Umbilical cord (tissue), 1 donor: ENCODE measurements around the gene EFNB3. TPM values are rescaled to one million over a fixed set of nuclear protein-coding genes. Genes with fewer than 3 reads are reported as not detected.

ENCODE experiments used
- total RNA-seq: library from RNA; depleted of rRNA; stranded (reverse); fragments of >200 nt; gene quantifications from one replicate; pipeline ENCODE4 v1.2.3, GENCODE V29; 2014; ENCODE audit warnings: low replicate concordance; ENCODE audit not compliant: insufficient read depth

Gene EFNB3
- total RNA-seq, 1 donor from 2014 or later: 1.9 TPM

Other genes with a start within 250 kb of the EFNB3 start
- gene ZBTB4, start 225.6 kb upstream of the EFNB3 start, total RNA-seq: 18.1 TPM
- 0.24 TPM for gene SLC35G6, start 223.8 kb upstream of the EFNB3 start, total RNA-seq
- 40.7 TPM for gene POLR2A, start 220.8 kb upstream of the EFNB3 start, total RNA-seq
- 14.9 TPM for gene TNFSF12, start 156.1 kb upstream of the EFNB3 start, total RNA-seq
- gene TNFSF13, start 146.5 kb upstream of the EFNB3 start, total RNA-seq: 7.7 TPM
- 56.6 TPM for gene SENP3, start 143.3 kb upstream of the EFNB3 start, total RNA-seq
- 8.4 TPM for gene CD68, start 125.6 kb upstream of the EFNB3 start, total RNA-seq
- gene MPDU1, start 121.3 kb upstream of the EFNB3 start, total RNA-seq: 38.0 TPM
- 1.9 TPM for gene SOX15, start 115.1 kb upstream of the EFNB3 start, total RNA-seq
- 32.7 TPM for gene FXR2, start 90.3 kb upstream of the EFNB3 start, total RNA-seq
- gene SAT2, start 77.4 kb upstream of the EFNB3 start, total RNA-seq: 39.7 TPM
- 3.9 TPM for gene SHBG, start 75.1 kb upstream of the EFNB3 start, total RNA-seq
- 2.6 TPM for gene ATP1B2, start 54.3 kb upstream of the EFNB3 start, total RNA-seq
- 9.6 TPM for gene TP53, start 17.7 kb upstream of the EFNB3 start, total RNA-seq
- 2.4 TPM for gene WRAP53, start 16.7 kb upstream of the EFNB3 start, total RNA-seq
- not detected for gene DNAH2, start 12.5 kb downstream of the EFNB3 start, total RNA-seq
- 0.48 TPM for gene KDM6B, start 129.0 kb downstream of the EFNB3 start, total RNA-seq
- 1.7 TPM for gene TMEM88, start 149.9 kb downstream of the EFNB3 start, total RNA-seq
- gene NAA38, start 152.4 kb downstream of the EFNB3 start, total RNA-seq: 55.9 TPM
- gene CYB5D1, start 152.8 kb downstream of the EFNB3 start, total RNA-seq: 7.9 TPM
- 88.6 TPM for gene CHD3, start 183.6 kb downstream of the EFNB3 start, total RNA-seq
- gene RNF227, start 211.1 kb downstream of the EFNB3 start, total RNA-seq: 2.6 TPM
- gene KCNAB3, start 224.7 kb downstream of the EFNB3 start, total RNA-seq: 1.7 TPM
- gene TRAPPC1, start 226.7 kb downstream of the EFNB3 start, total RNA-seq: 3.6 TPM
- gene CNTROB, start 227.0 kb downstream of the EFNB3 start, total RNA-seq: 10.8 TPM